Fibroblast of mammary gland (primary cell): ENCODE results near the gene PTMA.
A peak's percentile ranks its signal among the peaks of the same experiment; 100 is the strongest.

Source experiments
- DNase-seq: peaks from one replicate; pipeline ENCODE4 v3.0.0-alpha.2; 2010; ENCODE audit warnings: low read depth
- H3K4me3 ChIP-seq: 2 replicates; pipeline ENCODE4 v1.5.1; 2011; ENCODE audit warnings: low read depth, mild to moderate bottlenecking, low read length, moderate library complexity; ENCODE audit not compliant: control insufficient read depth
- TF ChIP-seq, protein P1 (sequence below): conservative IDR thresholded peaks from 2 replicates; pipeline ENCODE4 v1.5.1; 2011; ENCODE audit warnings: low read depth, low read length, inconsistent platforms; ENCODE audit not compliant: control insufficient read depth, insufficient read depth

PTMA gene

DNA sequence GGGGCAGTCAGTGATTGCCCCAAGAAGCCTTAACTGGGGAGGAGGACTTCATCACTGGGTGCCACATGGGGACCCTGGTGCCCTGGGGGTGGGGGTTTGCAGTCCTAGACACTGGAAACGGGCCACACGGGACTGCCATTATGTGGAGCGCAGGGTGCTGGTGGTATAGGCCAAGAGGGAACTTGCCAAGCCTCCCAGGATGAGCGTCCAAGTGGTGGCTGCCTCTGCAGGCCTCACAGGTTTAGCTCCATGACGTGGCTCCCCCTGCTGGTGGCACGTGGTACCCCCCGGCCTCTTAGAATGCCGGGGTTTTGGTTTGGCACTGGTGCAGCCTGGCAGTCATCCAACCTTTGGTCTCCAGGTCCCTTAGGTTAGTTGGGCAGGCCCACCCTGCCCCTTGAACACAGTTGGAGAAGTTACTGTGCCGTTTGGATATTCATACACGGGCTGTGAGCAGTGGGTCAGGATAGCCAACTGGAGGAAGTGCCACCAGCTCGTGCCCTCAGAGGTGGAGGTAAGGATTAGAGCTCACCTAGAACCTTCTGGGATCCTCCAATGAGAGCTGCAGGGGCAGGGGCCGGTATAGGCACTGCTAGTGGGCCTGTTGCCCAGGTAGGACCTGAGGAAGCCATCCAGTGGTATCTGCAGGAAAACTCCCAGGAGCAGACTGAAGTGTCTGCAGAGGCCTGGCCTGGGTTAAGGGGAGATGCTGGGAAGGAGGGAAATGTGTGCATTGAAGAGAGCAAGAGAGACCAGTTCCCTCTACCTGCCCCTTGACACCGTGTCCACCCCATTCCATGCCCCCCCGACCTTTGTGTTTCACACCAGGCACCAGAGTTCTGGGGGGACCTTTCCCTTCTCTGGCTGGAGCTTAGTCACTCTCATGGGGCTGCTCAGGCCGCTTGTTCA lies 5.7 kb downstream of the PTMA start:
- H3K4me3 ChIP-seq, result no peak overlapping the region
- TF ChIP-seq, protein P1, sequence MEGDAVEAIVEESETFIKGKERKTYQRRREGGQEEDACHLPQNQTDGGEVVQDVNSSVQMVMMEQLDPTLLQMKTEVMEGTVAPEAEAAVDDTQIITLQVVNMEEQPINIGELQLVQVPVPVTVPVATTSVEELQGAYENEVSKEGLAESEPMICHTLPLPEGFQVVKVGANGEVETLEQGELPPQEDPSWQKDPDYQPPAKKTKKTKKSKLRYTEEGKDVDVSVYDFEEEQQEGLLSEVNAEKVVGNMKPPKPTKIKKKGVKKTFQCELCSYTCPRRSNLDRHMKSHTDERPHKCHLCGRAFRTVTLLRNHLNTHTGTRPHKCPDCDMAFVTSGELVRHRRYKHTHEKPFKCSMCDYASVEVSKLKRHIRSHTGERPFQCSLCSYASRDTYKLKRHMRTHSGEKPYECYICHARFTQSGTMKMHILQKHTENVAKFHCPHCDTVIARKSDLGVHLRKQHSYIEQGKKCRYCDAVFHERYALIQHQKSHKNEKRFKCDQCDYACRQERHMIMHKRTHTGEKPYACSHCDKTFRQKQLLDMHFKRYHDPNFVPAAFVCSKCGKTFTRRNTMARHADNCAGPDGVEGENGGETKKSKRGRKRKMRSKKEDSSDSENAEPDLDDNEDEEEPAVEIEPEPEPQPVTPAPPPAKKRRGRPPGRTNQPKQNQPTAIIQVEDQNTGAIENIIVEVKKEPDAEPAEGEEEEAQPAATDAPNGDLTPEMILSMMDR, result peak; percentile 93

DNA sequence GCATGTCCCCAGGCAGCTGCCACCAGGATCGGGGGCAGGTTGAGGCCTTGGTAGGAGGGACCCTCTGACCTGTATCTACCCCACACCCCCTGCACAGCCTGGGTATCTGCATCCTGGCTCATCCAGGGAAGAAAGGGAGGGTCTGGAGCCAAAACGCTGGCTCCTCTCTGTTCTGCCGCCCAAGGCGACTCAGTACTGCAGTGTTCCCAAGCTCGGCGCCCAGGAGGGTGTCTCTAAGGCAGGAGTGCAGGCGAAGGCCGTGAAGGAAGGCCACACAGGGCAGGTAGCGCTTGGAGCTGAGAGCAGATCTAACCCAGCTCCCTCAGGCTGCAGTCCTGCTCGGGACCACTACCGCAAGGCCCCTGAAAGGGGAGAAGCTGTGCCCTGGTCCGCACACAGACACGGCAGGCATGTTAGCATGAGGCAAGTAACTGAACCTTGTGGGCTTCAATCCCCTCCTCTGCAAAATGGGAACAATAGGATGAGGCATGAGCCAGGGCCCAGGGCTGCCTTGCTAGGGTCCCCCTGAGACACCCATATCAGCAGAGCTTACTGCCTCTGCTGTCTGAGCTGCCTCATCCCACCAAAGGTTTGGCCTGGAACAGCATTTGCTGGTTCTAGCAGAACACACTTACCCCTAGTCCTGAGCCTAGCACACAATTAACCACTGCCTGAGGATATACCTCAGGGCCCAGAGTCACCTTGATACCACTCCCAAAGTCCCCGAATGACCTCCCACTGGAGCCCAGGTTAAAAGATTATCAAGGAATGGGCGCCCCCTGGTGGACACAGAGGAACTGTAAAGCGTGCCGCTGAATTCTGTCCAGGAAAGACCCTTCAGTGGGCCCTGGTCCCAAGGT lies 6.5 kb downstream of the PTMA start:
- TF ChIP-seq, protein P1, result peak; percentile 77
- DNase-seq, result peak; percentile 43
- no peak overlapping the region for H3K4me3 ChIP-seq

More for the DNA sequence above, 5.7 kb downstream of the PTMA start:
- peak; percentile 91 for DNase-seq

DNA sequence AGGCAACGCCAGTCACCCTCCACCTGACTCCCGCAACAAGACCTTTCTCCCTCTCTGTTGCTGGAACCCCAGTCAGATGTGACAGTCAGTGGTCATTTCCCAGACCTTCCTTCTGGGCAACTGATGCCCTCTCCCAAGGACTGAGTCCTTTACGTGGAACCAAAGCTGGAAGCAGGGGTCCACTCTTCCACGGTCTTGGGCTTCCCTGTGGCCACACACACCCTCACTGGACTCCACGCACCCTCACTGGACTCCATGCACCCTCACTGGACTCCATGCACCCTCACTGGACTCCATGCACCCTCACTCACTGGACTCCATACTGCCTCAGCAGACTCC lies 7.1 kb downstream of the PTMA start:
- DNase-seq, result no peak
- TF ChIP-seq, protein P1, result no peak
- H3K4me3 ChIP-seq, result no peak overlapping the region

DNA sequence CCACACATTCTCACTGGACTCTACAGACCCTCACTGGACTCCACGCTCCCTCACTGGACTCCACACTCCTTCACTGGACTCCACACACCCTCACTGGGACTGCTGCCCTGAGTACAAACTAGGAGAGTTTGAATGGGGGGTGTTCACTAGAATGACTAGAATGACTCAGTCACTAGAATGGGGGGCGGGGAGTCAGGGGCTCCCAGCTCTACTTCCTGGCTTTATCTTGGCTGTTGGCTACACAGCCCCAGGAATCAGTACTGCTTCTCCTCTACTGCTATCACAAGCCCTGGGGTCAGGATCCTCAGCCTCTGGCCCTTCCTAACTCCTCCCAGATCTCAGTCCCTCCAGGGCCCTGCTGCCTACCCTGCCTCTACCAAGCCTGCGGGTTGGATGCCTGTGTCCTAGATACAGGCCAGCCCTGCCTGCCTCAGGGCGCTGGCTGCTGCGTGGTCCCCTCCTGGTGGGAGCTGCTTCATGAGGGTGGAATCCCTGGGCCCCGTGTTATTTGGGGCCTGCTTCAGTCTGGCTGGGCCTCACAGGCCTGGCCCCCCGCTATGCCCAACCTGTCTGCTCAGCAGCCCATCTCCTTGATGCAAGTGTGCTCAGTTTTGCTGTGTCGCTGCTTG lies 7.8 kb downstream of the PTMA start:
- TF ChIP-seq, protein P1, result no peak
- peak; percentile 36 for DNase-seq
- H3K4me3 ChIP-seq, result no peak overlapping the region

DNA sequence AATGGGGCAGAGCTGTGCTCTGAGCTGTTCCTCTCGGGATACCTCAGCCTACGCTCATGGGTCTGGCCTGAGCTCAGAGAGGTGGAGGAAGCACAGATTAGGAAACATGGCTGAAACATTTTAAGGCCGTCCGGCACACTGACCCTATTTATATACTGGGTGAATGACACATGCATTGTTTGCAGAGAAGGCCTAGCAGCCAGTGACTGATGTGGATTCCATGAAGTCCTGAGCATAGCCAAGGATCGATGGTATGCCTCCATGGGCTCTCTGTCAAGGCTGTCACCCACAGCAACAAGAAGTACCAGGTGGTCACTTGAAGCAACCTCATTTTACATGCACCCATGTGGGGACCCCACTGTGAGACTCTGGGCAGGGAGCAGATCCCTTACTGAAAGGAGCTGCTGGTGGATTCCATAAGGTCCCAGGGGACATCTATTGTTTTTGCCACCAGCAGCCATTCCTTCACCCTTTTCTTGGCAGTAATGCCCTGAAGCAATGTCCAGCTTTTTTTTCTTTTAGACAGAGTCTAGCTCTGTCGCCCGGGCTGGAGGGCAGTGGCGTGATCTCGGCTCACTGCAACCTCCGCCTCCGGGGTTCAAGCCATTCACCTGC lies 8.4 kb downstream of the PTMA start:
- DNase-seq, result peak; percentile 24
- no peak overlapping the region for H3K4me3 ChIP-seq
- TF ChIP-seq, protein P1, result no peak
